Measurements from ENCODE around the gene WDR31. TPM values are rescaled to one million over a fixed set of nuclear protein-coding genes. Genes with fewer than 3 reads are reported as not detected.

Gene WDR31
- total and polyA plus RNA-seq, 2 of the 4 experiments (the other 2 are of a cell fraction), result 0.29 to 0.36 TPM

DNA sequence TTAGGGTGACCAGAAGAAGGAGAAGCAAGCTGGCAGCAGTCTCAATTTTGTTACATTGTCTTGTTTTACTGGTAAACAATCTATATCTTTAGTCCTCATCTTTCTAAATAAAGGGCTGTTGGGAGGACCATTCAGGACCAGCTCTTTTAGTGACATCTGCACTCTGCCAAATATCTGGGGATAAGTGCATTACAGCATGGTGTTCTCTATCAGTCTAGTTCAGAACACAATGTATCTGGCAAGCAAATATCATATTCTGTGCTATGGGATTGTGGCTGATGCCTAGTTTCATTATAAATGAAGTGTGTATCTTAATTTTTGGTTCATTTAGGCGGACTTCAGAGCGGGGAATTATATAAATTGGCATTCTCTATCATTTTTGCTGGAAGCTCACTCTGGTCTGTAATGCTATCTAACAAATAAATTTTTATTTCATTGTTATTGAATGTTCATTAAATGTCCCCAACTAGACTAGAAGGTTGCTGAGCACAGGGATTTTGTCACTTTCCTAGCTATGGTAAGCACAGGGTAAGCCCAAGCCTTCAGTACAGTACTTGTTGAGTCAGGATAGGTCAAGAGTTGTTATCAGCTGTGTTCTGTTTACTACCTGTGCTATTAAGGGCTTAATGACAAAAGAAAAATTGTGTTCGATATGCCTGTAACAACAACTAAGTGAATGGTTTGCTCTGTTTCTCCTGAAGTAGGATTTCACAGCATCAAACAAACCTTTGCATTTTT lies 11.9 kb downstream of the WDR31 start:
- Histone ChIP-seq H2AK5ac (ENCODE audit: low read depth, low read length) (no peak overlapping the region), H3K27ac (ENCODE audit: insufficient read depth, low read length) (no peak overlapping the region), H3K79me1 (ENCODE audit: low read depth in 1 of 2, low read length in 2 of 2) (no peaks in the 10 kb centered on the region), H2BK120ac (ENCODE audit: low read depth, low read length) (no peak overlapping the region), H3K14ac (replicated peaks; ENCODE audit: low read depth, low read length) (no peak overlapping the region), H3K4me3 (ENCODE audit: insufficient read depth, low read depth, low read length) (no peak overlapping the region), H2AFZ (replicated peaks; ENCODE audit: low read length, poor library complexity) (no peak overlapping the region), H3K18ac (ENCODE audit: low read depth, low read length) (no peak overlapping the region), H3K9me1 (ENCODE audit: insufficient read depth, low read length) (0 out of 2 replicates have a peak, but pooled peaks cover 2% of the 10 kb centered on the region), H3K36me3 (ENCODE audit: control insufficient read depth, insufficient read depth, low read length) (no peaks in the 10 kb centered on the region), H4K8ac (ENCODE audit: low read depth in 2 of 2, low read length in 2 of 2) (no peak overlapping the region), H4K91ac (ENCODE audit: insufficient read depth, low read depth, low read length) (no peak overlapping the region), H2BK20ac (ENCODE audit: low read depth, low read length) (no peak overlapping the region), H3K23ac (ENCODE audit: low read depth, low read length) (no peak overlapping the region), H2BK15ac (ENCODE audit: low read depth, low read length) (no peak overlapping the region), H2BK5ac (ENCODE audit: low read depth, low read length, poor library complexity, severe bottlenecking) (no peak overlapping the region), H3K4ac (ENCODE audit: low read depth, low read length) (no peak overlapping the region), H3K27me3 (ENCODE audit: control insufficient read depth, insufficient read depth, low read length) (peaks cover 1% of the 10 kb centered on the region), H4K20me1 (ENCODE audit: insufficient read depth, low read length) (no peaks in the 10 kb centered on the region), H3K4me2 (ENCODE audit: low read depth, low read length) (no peak overlapping the region), H3K56ac (ENCODE audit: extremely low read depth, insufficient read depth, low read length) (no peak overlapping the region; the same call in 1 of the 2 replicates), H3K9ac (ENCODE audit: low read depth, low read length) (no peak overlapping the region), H4K5ac (ENCODE audit: low read depth, low read length) (no peak overlapping the region), H2AK9ac (replicated peaks; ENCODE audit: low read depth, low read length, poor library complexity) (no peak overlapping the region), H3K9me3 (ENCODE audit: control insufficient read depth, insufficient read depth, low read length) (no peaks in the 10 kb centered on the region), H3K4me1 (ENCODE audit: control insufficient read depth, insufficient read depth, low read length) (no peaks in the 10 kb centered on the region)
- no CpG with 5 or more reads among the region's 3 CpGs for WGBS, 2 experiments (ENCODE audit: extremely low coverage in 2 of 2, insufficient read length in 1 of 2)
- in situ Hi-C loops (cut with MboI; ENCODE audit: low sequenced_read_pairs), result no loop called here
- POLR2A ChIA-PET (ENCODE audit: unreplicated experiment), result no interaction called here
- ATAC-seq (ENCODE audit: low read depth) (no peak), DNase-seq (no peak)
- intact Hi-C loops (cut with micrococcal nuclease), result no loop called here
- TF ChIP-seq MXI1 (IDR thresholded peaks at IDR 0.05; ENCODE audit: borderline replicate concordance, low read depth, low read length) (no peak), CEBPB (IDR thresholded peaks at IDR 0.05; ENCODE audit: low read depth, low read length) (no peak), BHLHE40 (IDR thresholded peaks at IDR 0.05; ENCODE audit: low read depth, low read length) (no peak), FOS (IDR thresholded peaks at IDR 0.05; ENCODE audit: low read depth, low read length) (no peak), POLR2A (IDR thresholded peaks at IDR 0.05; ENCODE audit: low read depth, low read length) (no peak), RCOR1 (IDR thresholded peaks at IDR 0.05; ENCODE audit: insufficient replicate concordance, low read length) (no peak), SMC3 (IDR thresholded peaks at IDR 0.05; ENCODE audit: low read depth, low read length) (no peak), NFE2L2 (IDR thresholded peaks at IDR 0.05; ENCODE audit: low read depth, low read length) (no peak), RFX5 (IDR thresholded peaks at IDR 0.05; ENCODE audit: low read depth, low read length) (no peak), MAFK (IDR thresholded peaks at IDR 0.05; ENCODE audit: low read depth, low read length) (no peak), MAZ (IDR thresholded peaks at IDR 0.05; ENCODE audit: borderline replicate concordance, low read depth, low read length) (no peak)
- TF ChIP-seq, protein P1, sequence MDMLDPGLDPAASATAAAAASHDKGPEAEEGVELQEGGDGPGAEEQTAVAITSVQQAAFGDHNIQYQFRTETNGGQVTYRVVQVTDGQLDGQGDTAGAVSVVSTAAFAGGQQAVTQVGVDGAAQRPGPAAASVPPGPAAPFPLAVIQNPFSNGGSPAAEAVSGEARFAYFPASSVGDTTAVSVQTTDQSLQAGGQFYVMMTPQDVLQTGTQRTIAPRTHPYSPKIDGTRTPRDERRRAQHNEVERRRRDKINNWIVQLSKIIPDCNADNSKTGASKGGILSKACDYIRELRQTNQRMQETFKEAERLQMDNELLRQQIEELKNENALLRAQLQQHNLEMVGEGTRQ (IDR thresholded peaks at IDR 0.05; ENCODE audit: low read depth, low read length), result no peak
- dilution Hi-C loops (cut with HindIII; ENCODE audit: low sequenced_read_pairs, unreplicated experiment), result no loop called here
- BruUV-seq (replicated peaks), result no TSS peak
- CTCF ChIA-PET, result interaction anchor here (0.5 kb wide), 1 partner anchor 93 kb away, joined by 3 read pairs; no protein-coding TSS in a partner anchor

All from IMR-90 (cell line).